SK-N-SH (cell line): Measurements from ENCODE around the gene OTOL1.
"Not testable (repeated sequence)": the region's sequence is repeated elsewhere in the genome, so short reads cannot be mapped to it uniquely, and the experiment has no call there.

Experiments
- JUND ChIP-seq: IDR thresholded peaks from 2 replicates; pipeline ENCODE4 v1.4.0; 2012
- TAF1 ChIP-seq: IDR thresholded peaks from 2 replicates; pipeline ENCODE4 v1.6.1; 2012; ENCODE audit warnings: low read depth, mild to moderate bottlenecking, low read length, moderate library complexity, borderline replicate concordance
- ZBTB33 ChIP-seq: IDR thresholded peaks from 2 replicates; pipeline ENCODE4 v1.4.0; 2012; ENCODE audit warnings: low read depth, borderline replicate concordance
- TF ChIP-seq, protein P1 (sequence below): fragments of 200-600 bp; sonication (generic); IDR thresholded peaks from 2 replicates; pipeline ENCODE4 v1.6.1; 2017; ENCODE audit warnings: antibody characterized with exemption, mild to moderate bottlenecking, moderate library complexity

- not testable (repeated sequence) for TF ChIP-seq TAF1, JUND, ZBTB33
- TF ChIP-seq, protein P1, sequence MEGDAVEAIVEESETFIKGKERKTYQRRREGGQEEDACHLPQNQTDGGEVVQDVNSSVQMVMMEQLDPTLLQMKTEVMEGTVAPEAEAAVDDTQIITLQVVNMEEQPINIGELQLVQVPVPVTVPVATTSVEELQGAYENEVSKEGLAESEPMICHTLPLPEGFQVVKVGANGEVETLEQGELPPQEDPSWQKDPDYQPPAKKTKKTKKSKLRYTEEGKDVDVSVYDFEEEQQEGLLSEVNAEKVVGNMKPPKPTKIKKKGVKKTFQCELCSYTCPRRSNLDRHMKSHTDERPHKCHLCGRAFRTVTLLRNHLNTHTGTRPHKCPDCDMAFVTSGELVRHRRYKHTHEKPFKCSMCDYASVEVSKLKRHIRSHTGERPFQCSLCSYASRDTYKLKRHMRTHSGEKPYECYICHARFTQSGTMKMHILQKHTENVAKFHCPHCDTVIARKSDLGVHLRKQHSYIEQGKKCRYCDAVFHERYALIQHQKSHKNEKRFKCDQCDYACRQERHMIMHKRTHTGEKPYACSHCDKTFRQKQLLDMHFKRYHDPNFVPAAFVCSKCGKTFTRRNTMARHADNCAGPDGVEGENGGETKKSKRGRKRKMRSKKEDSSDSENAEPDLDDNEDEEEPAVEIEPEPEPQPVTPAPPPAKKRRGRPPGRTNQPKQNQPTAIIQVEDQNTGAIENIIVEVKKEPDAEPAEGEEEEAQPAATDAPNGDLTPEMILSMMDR: not testable (repeated sequence)
Observed at GRCh38 chr3:161490845-161491244, 5.8 kb upstream of the OTOL1 start.
